CD4-positive, alpha-beta T cell treated with Interferon gamma for 1 hour (primary cell): ENCODE measurements around the gene NR4A2.
A peak's percentile ranks its signal among the peaks of the same experiment; 100 is the strongest.

ENCODE experiments used
- DNase-seq: peaks from one replicate; pipeline ENCODE4 v3.0.0-alpha.2; 2020

The NR4A2 gene

GRCh38 chr2:156332534-156333273, at the start of gene NR4A2:
NR4A2 (minus strand) TSS chr2:156332721; CDS start chr2:156330186, 2,535 bp downstream.
- DNase-seq: peak; percentile 95

- DNase-seq: no peak
Observed at GRCh38 chr2:156380117-156380645, 47.7 kb upstream of the NR4A2 start.

- no peak for DNase-seq
Observed at GRCh38 chr2:156379714-156380113, 47.2 kb upstream of the NR4A2 start.

- no peak for DNase-seq
Observed at GRCh38 chr2:156379071-156379470, 46.5 kb upstream of the NR4A2 start.

DNA sequence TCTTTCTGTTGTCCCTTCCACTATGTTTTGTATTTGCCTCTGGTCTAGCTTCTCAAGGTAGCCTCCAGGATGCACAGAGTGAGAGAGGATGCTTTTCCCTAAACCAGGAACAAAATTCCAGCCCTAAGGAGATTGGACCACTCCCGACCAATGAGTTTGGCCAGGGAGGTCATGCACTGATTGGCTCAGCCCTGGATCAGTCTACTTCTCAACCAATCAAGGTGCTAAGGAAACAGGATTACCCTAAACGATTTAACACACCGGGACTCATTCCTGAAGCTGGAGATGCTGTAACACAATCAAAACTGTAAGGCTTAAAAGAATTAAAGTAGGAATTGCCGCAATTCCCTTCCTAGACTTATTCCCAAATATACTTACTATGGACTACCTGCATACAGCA, 34.2 kb upstream of the NR4A2 start:
- no peak for DNase-seq

DNA sequence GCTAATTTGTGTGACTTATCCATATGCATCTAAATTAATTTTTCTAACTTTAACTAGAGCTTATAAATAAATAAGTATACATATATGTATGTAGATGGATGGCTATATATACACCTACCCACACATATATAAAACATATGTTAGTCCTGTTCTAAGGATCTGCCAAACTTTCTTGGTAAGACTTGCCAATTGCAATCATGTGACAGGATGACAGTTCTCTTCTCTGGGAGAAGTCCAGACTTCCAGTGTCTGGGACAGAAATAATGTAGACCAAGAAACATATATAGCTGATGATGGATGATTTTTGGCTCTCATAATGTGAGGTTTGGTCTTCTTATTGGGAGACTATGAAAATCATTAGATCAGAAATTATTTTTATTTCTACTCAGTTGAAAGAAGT, 30.6 kb upstream of the NR4A2 start:
- no peak for DNase-seq

GRCh38 chr2:156356014-156356754, 23.7 kb upstream of the NR4A2 start:
- no peak for DNase-seq

- DNase-seq: no peak
Observed at GRCh38 chr2:156352911-156353310, 20.4 kb upstream of the NR4A2 start.

GRCh38 chr2:156350374-156351142, 18.0 kb upstream of the NR4A2 start:
- no peak for DNase-seq

DNA sequence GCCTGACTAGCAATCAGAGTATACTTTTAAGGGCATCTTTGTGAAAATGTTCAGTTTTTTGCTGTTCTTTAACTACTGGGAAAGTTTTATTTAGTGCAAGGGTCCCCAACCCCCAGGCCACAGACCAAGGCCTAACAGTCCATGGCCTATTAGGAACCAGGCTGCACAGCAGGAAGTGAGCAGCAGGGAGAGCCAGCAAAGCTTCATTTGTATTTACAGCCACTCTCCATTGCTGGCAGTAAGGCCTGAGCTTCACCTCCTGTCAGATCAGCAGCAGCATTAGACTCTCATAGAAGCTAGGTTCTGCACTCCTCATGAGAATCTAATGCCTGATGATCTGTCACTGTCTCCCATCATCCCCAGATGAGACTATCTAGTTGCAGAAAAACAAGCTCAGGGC, 17.1 kb upstream of the NR4A2 start:
- DNase-seq: no peak

GRCh38 chr2:156349161-156349560, 16.6 kb upstream of the NR4A2 start:
- DNase-seq: no peak

GRCh38 chr2:156347431-156347830, 14.9 kb upstream of the NR4A2 start:
- no peak for DNase-seq

DNA sequence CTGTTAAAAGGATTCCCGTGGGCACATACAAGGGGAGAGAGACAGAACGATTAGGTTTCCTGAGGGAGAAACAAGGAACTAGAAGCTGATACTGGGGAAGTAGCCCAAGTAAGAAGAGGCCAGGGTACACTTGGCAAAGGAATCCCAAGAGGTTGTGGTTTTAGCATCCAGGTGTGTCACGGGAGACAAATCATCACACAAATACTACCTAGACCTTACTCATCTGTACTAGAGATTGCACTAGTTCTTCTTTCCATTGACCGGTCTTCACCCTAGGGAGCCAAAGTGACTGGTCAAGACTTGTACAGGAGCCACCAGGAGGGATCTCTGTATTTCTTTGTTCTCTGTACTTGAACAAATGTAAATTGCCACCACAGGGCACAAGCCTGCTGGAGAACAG, 14.2 kb upstream of the NR4A2 start:
- no peak for DNase-seq

- no peak for DNase-seq
Observed at GRCh38 chr2:156345582-156345981, 13.1 kb upstream of the NR4A2 start.

DNA sequence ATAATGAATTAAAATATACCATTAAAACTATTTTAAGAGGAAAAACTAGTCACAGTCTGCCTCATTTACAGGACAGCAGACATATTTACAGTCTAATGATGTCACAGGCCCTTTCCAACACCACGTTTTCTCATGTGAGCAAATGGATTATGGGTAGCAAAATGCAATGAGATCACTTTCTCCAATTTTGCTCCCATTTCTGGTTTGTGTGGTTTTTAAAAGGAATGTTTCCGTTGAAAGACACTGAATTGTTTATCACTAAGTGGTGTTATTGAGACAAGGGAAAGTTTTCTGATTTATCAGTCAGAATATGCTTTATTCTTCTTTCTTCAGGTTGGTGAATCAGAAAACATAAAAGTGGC, 11.4 kb upstream of the NR4A2 start:
- no peak for DNase-seq

- DNase-seq: no peak
Observed at GRCh38 chr2:156343096-156343939, 10.8 kb upstream of the NR4A2 start.

- peak; percentile 92 for DNase-seq
Observed at GRCh38 chr2:156342254-156343095, 10.0 kb upstream of the NR4A2 start.

- DNase-seq: peak; percentile 91
Observed at GRCh38 chr2:156341452-156342253, 9.1 kb upstream of the NR4A2 start.

GRCh38 chr2:156340804-156341451, 8.4 kb upstream of the NR4A2 start:
- peak; percentile 39 for DNase-seq

DNA sequence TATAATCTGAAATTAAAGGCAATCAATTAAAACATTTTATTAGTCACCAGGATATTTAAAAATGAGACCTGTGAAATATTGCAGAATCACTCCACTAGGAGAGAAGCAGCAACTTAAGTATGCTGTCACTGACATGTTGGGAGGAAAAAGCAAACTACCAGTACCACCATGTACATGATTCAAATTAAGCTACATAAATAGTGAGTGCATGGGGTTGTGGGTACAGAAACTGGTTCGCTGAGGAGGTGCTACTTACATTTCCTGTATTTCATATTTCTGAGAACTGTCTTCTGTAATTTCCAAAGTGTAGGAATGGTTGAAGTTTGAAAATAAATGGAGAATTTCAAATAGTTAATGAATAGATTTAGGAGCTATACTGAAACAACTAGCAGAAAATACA, 7.9 kb upstream of the NR4A2 start:
- no peak for DNase-seq
